Mammary epithelial cell (primary cell): ENCODE data around the gene NR3C2.

Source experiments
- CTCF ChIP-seq, 2 donors: IDR thresholded peaks in 1 of 2; conservative IDR thresholded peaks in 1 of 2; 2 replicates each; pipeline ENCODE4 v1.5.1; 2011 to 2012; ENCODE audit warnings: inconsistent platforms in 2 of 2, low read length in 2 of 2, mild to moderate bottlenecking in 2 of 2, control low read depth in 1 of 2, low read depth in 1 of 2; ENCODE audit not compliant: insufficient read depth in 1 of 2; ENCODE audit errors: extremely low read depth in 1 of 2
- EZH2 ChIP-seq: IDR thresholded peaks from 2 replicates; pipeline ENCODE4 v1.6.1; 2012; ENCODE audit warnings: low read length, inconsistent platforms, borderline replicate concordance

- no peak for TF ChIP-seq CTCF (conservative IDR thresholded peaks at IDR 0.05 in 1 of 2, IDR thresholded peaks at IDR 0.05 in 1 of 2; ENCODE audit: extremely low read depth in 1 of 2, insufficient read depth in 1 of 2, low read depth in 1 of 2, low read length in 2 of 2)
- no peak for TF ChIP-seq EZH2
Measured at GRCh38 chr4:148333265-148333664, 108.9 kb downstream of the NR3C2 start.
